Mucosa of descending colon (tissue), 3 donors: Measurements from ENCODE around the gene LRRC8D. TPM values are rescaled to one million over a fixed set of nuclear protein-coding genes. Genes with fewer than 3 reads are reported as not detected.
A peak's percentile ranks its signal among the peaks of the same experiment; 100 is the strongest.
"Not testable (repeated sequence)": the region's sequence is repeated elsewhere in the genome, so short reads cannot be mapped to it uniquely, and the experiment has no call there.

Experiments used
- ATAC-seq: fragments of 200-7000 bp; cut with Tn5 transposase; one replicate; pipeline ENCODE4 v1.9.1; 2020; ENCODE audit warnings: mild to moderate bottlenecking, moderate library complexity
- DNase-seq, 3 donors: peaks; one replicate each; pipeline ENCODE4 v3.0.0-alpha.2; 2020
- H3K36me3 ChIP-seq: fragments of 200-600 bp; one replicate; pipeline ENCODE4 v1.8.0; 2021; ENCODE audit warnings: low read depth, mild to moderate bottlenecking
- H3K4me1 ChIP-seq: fragments of 200-600 bp; one replicate; pipeline ENCODE4 v1.8.0; 2021; ENCODE audit warnings: low read depth, mild to moderate bottlenecking
- H3K4me3 ChIP-seq: fragments of 200-600 bp; one replicate; pipeline ENCODE4 v1.8.0; 2021; ENCODE audit warnings: mild to moderate bottlenecking
- H3K9me3 ChIP-seq: fragments of 200-600 bp; one replicate; pipeline ENCODE4 v1.8.0; 2021; ENCODE audit warnings: mild to moderate bottlenecking
- CTCF ChIP-seq: fragments of 200-600 bp; IDR thresholded peaks from one replicate; pipeline ENCODE4 v1.8.0; 2022; ENCODE audit warnings: antibody characterized with exemption, mild to moderate bottlenecking
- intact Hi-C, 2 donors: fragments of 100-400 bp; cut with DNase I in 1 of 2; cut with micrococcal nuclease in 1 of 2; formaldehyde crosslinking; loops; one replicate each; pipeline versions ENCODE4 v1.11.0 to v1.11.1; 2022; cut with DNase I, micrococcal nuclease
- long read RNA-seq, 2 donors: library from polyadenylated mRNA; unstranded; transcript quantifications; one replicate each; pipeline ENCODE4 v2.0.0, GENCODE V29; 2019 to 2021
- total RNA-seq, 3 donors: library from RNA; stranded (reverse); fragmentation: NEBNext Ultra II Directional in 2 of 3; extraction: Animal tissue kit (Norgen Biotek cat#: 25700) in 2 of 3; gene quantifications; one replicate each; pipeline versions ENCODE4 v1.2.1 to v1.2.4, GENCODE V29; 2021 to 2023
- donor health status: DM: no; HTN: no; CAD: no; lungs with moderate emphysema.
- donor health status: DM: no; HTN: no; CAD: no.
- donor health status: DM: no; HTN: yes; CAD: no.

Gene LRRC8D
- total RNA-seq: 10 to 100 TPM; 22.8 to 43.3 (median 39.6) TPM
- long read RNA-seq, donor 1, transcript LRRC8D-201 (3 exons, 3,950 nt): major isoform, 7 of 16 reads
- long read RNA-seq, donor 1, partial matches to known transcripts: 1 of 16 reads
- long read RNA-seq, donor 1, other reads (novel, unspliced or antisense): 4 of 16 reads
- long read RNA-seq, donor 2, transcript LRRC8D-201 (3 exons, 3,950 nt): major isoform, 5 of 16 reads
- long read RNA-seq, donor 2, partial matches to known transcripts: 0 of 16 reads
- long read RNA-seq, donor 2, other reads (novel, unspliced or antisense): 7 of 16 reads

- intact Hi-C loops: no loop called here
- no peak for TF ChIP-seq CTCF
- no peaks in the 10 kb centered on the region for H3K9me3 ChIP-seq
- DNase-seq: peak; percentile 85 to 92 (median 91)
- H3K36me3 ChIP-seq: no peaks in the 10 kb centered on the region
- H3K4me3 ChIP-seq: peak within 1 kb of the TSS; percentile 94
- ATAC-seq: peak; percentile 90
- peaks cover 14% of the 10 kb centered on the region for H3K4me1 ChIP-seq
These were observed at the start of gene LRRC8D for GRCh38 chr1:89820422-89821321. TSS of gene LRRC8D (plus strand) at chr1:89821032. CDS start at chr1:89933069, 112,037 bp downstream.

- TF ChIP-seq CTCF: no peak
- H3K4me3 ChIP-seq: no peak overlapping the region
- ATAC-seq: no peak
- no peaks in the 10 kb centered on the region for H3K36me3 ChIP-seq
- H3K9me3 ChIP-seq: no peaks in the 10 kb centered on the region
- no peak for DNase-seq
- H3K4me1 ChIP-seq: no peaks in the 10 kb centered on the region
- intact Hi-C loops: no loop called here
These were observed 48.8 kb upstream of the LRRC8D start for GRCh38 chr1:89771991-89772560.

GRCh38 chr1:89776104-89776503 lies 44.7 kb upstream of the LRRC8D start:
- H3K4me1 ChIP-seq, DNase-seq, H3K4me3 ChIP-seq, H3K9me3 ChIP-seq, H3K36me3 ChIP-seq, ATAC-seq, intact Hi-C loops: not testable (repeated sequence)

- H3K36me3 ChIP-seq, H3K9me3 ChIP-seq, H3K4me3 ChIP-seq, ATAC-seq, intact Hi-C loops, H3K4me1 ChIP-seq, DNase-seq: not testable (repeated sequence)
These were observed 43.6 kb upstream of the LRRC8D start for GRCh38 chr1:89777271-89777670.

GRCh38 chr1:89779151-89779940 lies 41.5 kb upstream of the LRRC8D start:
- H3K36me3 ChIP-seq: no peaks in the 10 kb centered on the region
- no peaks in the 10 kb centered on the region for H3K9me3 ChIP-seq
- no peak overlapping the region for H3K4me3 ChIP-seq
- H3K4me1 ChIP-seq: no peaks in the 10 kb centered on the region
- intact Hi-C loops: no loop called here
- DNase-seq (no peak), ATAC-seq (no peak)
- TF ChIP-seq CTCF: no peak

GRCh38 chr1:89780721-89781120 lies 40.1 kb upstream of the LRRC8D start:
- intact Hi-C loops: no loop called here
- TF ChIP-seq CTCF: no peak
- DNase-seq: no peak
- Histone ChIP-seq H3K9me3 (no peaks in the 10 kb centered on the region), H3K4me3 (no peak overlapping the region), H3K36me3 (no peaks in the 10 kb centered on the region), H3K4me1 (no peaks in the 10 kb centered on the region)
- peak; percentile 16 for ATAC-seq
